ENCODE measurements around the gene MTX2.
"Not testable (repeated sequence)": the region's sequence is repeated elsewhere in the genome, so short reads cannot be mapped to it uniquely, and the experiment has no call there.

DNA sequence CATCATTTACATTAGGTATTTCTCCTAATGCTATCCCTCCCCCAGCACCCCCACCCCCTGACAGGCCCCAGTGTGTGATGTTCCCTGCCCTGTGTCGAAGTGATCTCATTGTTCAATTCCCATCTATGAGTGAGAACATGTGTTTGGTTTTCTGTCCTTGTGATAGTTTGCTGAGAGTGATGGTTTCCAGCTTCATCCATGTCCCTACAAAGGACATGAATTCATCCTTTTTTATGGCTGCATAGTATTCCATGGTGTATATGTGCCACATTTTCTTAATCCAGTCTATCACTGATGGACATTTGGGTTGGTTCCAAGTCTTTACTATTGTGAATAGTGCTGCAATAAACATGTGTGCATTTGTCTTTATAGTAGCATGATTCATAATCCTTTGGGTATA, 36.8 kb downstream of the MTX2 start:
- not testable (repeated sequence) for TF ChIP-seq CTCF (IDR thresholded peaks at IDR 0.05; ENCODE audit: low read length); EZH2 (optimal IDR thresholded peaks at IDR 0.05; ENCODE audit: low read depth, low read length); EZH2phosphoT487 (IDR thresholded peaks at IDR 0.05; ENCODE audit: low read length)
